B cell (primary cell): ENCODE data around the gene RGS3. TPM values are rescaled to one million over a fixed set of nuclear protein-coding genes. Genes with fewer than 3 reads are reported as not detected.

Experiments used
- ATAC-seq: fragments of 200-7000 bp; cut with Tn5 transposase; one replicate; pipeline ENCODE4 v1.10.0; 2021; ENCODE audit warnings: low read depth, mild to moderate bottlenecking, moderate number of reproducible peaks, moderate library complexity
- CTCF ChIA-PET: fragments of 350-600 bp; sonication (Branson Sonifier 250); formaldehyde crosslinking; loops from one replicate; lab custom pipeline; 2021; ENCODE audit warnings: antibody characterized with exemption, inconsistent platforms; lab: Charles Lee
- POLR2A ChIA-PET: fragments of 350-600 bp; sonication (Branson Sonifier 250); formaldehyde crosslinking; loops from one replicate; lab custom pipeline; 2021; ENCODE audit warnings: antibody characterized with exemption; lab: Charles Lee
- DNase-seq: peaks from one replicate; pipeline ENCODE4 v3.0.0; 2013
- H2AFZ ChIP-seq: 2 replicates; pipeline ENCODE4 v1.6.1; 2012; ENCODE audit warnings: mild to moderate bottlenecking, low read depth, low read length; ENCODE audit not compliant: insufficient read depth, poor library complexity, severe bottlenecking
- H3K27ac ChIP-seq, 2 donors: 1 replicate in 1 of 2; 2 replicates in 1 of 2; pipeline ENCODE4 v1.5.1; 2012 to 2013; ENCODE audit warnings: low read length in 2 of 2, mild to moderate bottlenecking in 2 of 2, moderate library complexity in 1 of 2
- H3K27me3 ChIP-seq, 4 experiments: fragments of 200-600 bp in 1 of 4; sonication (generic) in 1 of 4; replicated peaks in 1 of 4; 1 replicate in 2 of 4; 2 replicates in 2 of 4; pipeline versions ENCODE4 v1.6.1 to v1.7.0; 2013 to 2016; ENCODE audit warnings: low read length in 3 of 4, mild to moderate bottlenecking in 2 of 4, mixed read lengths in 1 of 4, moderate library complexity in 1 of 4; ENCODE audit not compliant: insufficient read depth in 4 of 4, control insufficient read depth in 3 of 4; ENCODE audit errors: control extremely low read depth in 1 of 4
- H3K36me3 ChIP-seq, 2 experiments: replicated peaks in 1 of 2; 1 replicate in 1 of 2; 2 replicates in 1 of 2; pipeline versions ENCODE4 v1.6.1 to v1.7.1; 2013; ENCODE audit warnings: low read length in 1 of 2; ENCODE audit not compliant: insufficient read depth in 2 of 2, control insufficient read depth in 1 of 2; ENCODE audit errors: control extremely low read depth in 1 of 2, extremely low read depth in 1 of 2
- H3K4me1 ChIP-seq, 2 donors: fragments of 200-600 bp in 1 of 2; sonication (generic) in 1 of 2; 1 replicate in 1 of 2; 2 replicates in 1 of 2; pipeline versions ENCODE4 v1.5.1 to v1.6.1; 2013 to 2017; ENCODE audit warnings: low read length in 2 of 2; ENCODE audit not compliant: control insufficient read depth in 2 of 2, insufficient read depth in 2 of 2
- H3K4me2 ChIP-seq: replicated peaks from 2 replicates; pipeline ENCODE3; 2012; ENCODE audit warnings: mild to moderate bottlenecking, low read depth, low read length; ENCODE audit not compliant: poor library complexity, severe bottlenecking
- H3K4me3 ChIP-seq, 5 experiments: fragments of 200-600 bp in 1 of 5; sonication (generic) in 1 of 5; 1 replicate in 3 of 5; 2 replicates in 2 of 5; pipeline versions ENCODE4 v1.5.1 to v1.7.0; 2011 to 2016; ENCODE audit warnings: low read length in 4 of 5, mild to moderate bottlenecking in 4 of 5, low read depth in 2 of 5, control low read depth in 1 of 5, moderate library complexity in 1 of 5; ENCODE audit not compliant: insufficient read depth in 1 of 5; ENCODE audit errors: control extremely low read depth in 1 of 5, extremely low read depth in 1 of 5
- H3K79me2 ChIP-seq: fragments of 200-600 bp; sonication (generic); one replicate; pipeline ENCODE4 v1.6.0; 2016; ENCODE audit warnings: low read length; ENCODE audit not compliant: control insufficient read depth, insufficient read depth
- H3K9ac ChIP-seq: fragments of 200-600 bp; sonication (generic); 2 replicates; pipeline ENCODE4 v1.6.1; 2017; ENCODE audit warnings: mild to moderate bottlenecking, low read length, moderate library complexity
- H3K9me3 ChIP-seq, 3 donors: one replicate each; pipeline versions ENCODE4 v1.6.1 to v1.7.1; 2013; ENCODE audit warnings: low read length in 2 of 3; ENCODE audit not compliant: control insufficient read depth in 2 of 3, insufficient read depth in 1 of 3; ENCODE audit errors: control extremely low read depth in 1 of 3
- H4K20me1 ChIP-seq: 2 replicates; pipeline ENCODE4 v1.6.0; 2012; ENCODE audit warnings: mild to moderate bottlenecking, low read length; ENCODE audit not compliant: insufficient read depth, control insufficient read depth, poor library complexity, severe bottlenecking
- H3K27ac Mint-ChIP-seq: one replicate; pipeline ENCODE4 v1.8.0; 2021; ENCODE audit warnings: mixed read lengths
- H3K27me3 Mint-ChIP-seq: one replicate; pipeline ENCODE4 v1.8.0; 2021; ENCODE audit warnings: mixed read lengths
- H3K4me1 Mint-ChIP-seq: one replicate; pipeline ENCODE4 v1.8.0; 2021; ENCODE audit warnings: mixed read lengths
- H3K4me3 Mint-ChIP-seq: one replicate; pipeline ENCODE4 v1.8.0; 2021; ENCODE audit warnings: mixed read lengths
- H3K9me3 Mint-ChIP-seq: one replicate; pipeline ENCODE4 v1.8.0; 2022; ENCODE audit warnings: mixed read lengths; ENCODE audit not compliant: insufficient read depth
- EZH2 ChIP-seq: IDR thresholded peaks from 2 replicates; pipeline ENCODE4 v1.6.1; 2012; ENCODE audit warnings: borderline replicate concordance, low read depth, mild to moderate bottlenecking, moderate library complexity, low read length; ENCODE audit not compliant: insufficient read depth, poor library complexity, severe bottlenecking
- WGBS: methylation state at CpG from one replicate; pipeline ENCODE4 v1.1.5; 2013; ENCODE audit warnings: missing lambda C conversion rate; ENCODE audit not compliant: insufficient coverage; 5-methylcytosine and 5-hydroxymethylcytosine counted together
- intact Hi-C: fragments of 100-400 bp; cut with micrococcal nuclease; formaldehyde crosslinking; loops from one replicate; pipeline ENCODE4 v1.10.0; 2022
- polyA plus RNA-seq: library from polyadenylated mRNA; depleted of rRNA; stranded (reverse); fragments of >200 nt; gene quantifications from 2 replicates; pipeline ENCODE4 v1.2.3, GENCODE V29; 2012
- total RNA-seq, 2 donors: library from RNA; stranded (reverse); fragments of 120-200 nt in 1 of 2; gene quantifications; 1 replicate in 1 of 2; 2 replicates in 1 of 2; pipeline versions ENCODE4 v1.2.3 to v1.2.4, GENCODE V29; 2013 to 2022
- TF ChIP-seq, protein P1 (sequence below): fragments of 200-600 bp; IDR thresholded peaks from one replicate; pipeline ENCODE4 v1.8.0; 2022; ENCODE audit warnings: antibody characterized with exemption, mild to moderate bottlenecking

The RGS3 gene
- total and polyA plus RNA-seq, 2 donors (not counting 1 experiment from before 2014, with no cell fraction given), result 12.0 to 15.6 TPM

- CTCF ChIA-PET, result interaction anchor here (1.4 to 4.3 kb wide), 2 partner anchors 15 to 52 kb away, joined by 3 to 27 read pairs; no protein-coding TSS in a partner anchor
- peaks cover 19% of the 10 kb centered on the region for H3K4me1 Mint-ChIP-seq
- no peak overlapping the region for H3K27ac ChIP-seq
These were observed 140.2 kb downstream of the RGS3 start for GRCh38 chr9:113603773-113604172.

DNA sequence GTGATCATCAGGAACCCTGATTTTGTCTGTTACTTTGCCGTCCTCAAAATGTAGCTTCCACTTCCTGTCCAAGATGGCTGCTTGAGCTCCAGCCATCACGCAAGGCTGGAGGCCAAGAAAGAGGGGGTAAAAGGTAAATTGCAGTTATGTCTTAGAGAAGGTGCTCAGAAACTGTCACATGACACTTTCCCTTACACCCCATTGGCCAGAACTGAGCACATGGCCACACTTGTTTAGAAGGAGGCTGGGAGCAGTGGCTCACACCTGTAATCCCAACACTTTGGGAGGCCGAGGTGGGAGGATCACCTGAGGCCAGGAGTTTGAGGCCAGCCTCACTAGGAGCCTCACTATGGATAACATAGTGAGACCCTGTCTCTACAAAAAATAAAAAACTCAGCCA, 140.9 kb downstream of the RGS3 start:
- peaks cover 19% of the 10 kb centered on the region for H3K4me1 Mint-ChIP-seq
- H4K20me1 ChIP-seq, result no peaks in the 10 kb centered on the region
- intact Hi-C loops, result no loop called here
- H3K27me3 ChIP-seq, result peaks cover 0 to 4% (median 0%) of the 10 kb centered on the region in 4 experiments
- H3K79me2 ChIP-seq, result no peaks in the 10 kb centered on the region
- H3K4me1 ChIP-seq, result peaks cover 0 to 15% of the 10 kb centered on the region in 2 donors
- no peaks in the 10 kb centered on the region for H3K9me3 Mint-ChIP-seq
- DNase-seq (no peak), ATAC-seq (no peak)
- no peaks in the 10 kb centered on the region for H3K36me3 ChIP-seq
- POLR2A ChIA-PET, result no interaction called here
- H3K9me3 ChIP-seq, result peaks cover 0 to 4% (median 0%) of the 10 kb centered on the region in 3 donors
- no peak overlapping the region for H3K27ac Mint-ChIP-seq
- no peak overlapping the region for H3K9ac ChIP-seq
- H3K4me3 ChIP-seq, result no peak overlapping the region
- no peaks in the 10 kb centered on the region for H3K27me3 Mint-ChIP-seq
- no peak overlapping the region for H2AFZ ChIP-seq
- WGBS, result 70% methylated on average over 2 of the region's 3 CpGs
- no peak overlapping the region for H3K4me3 Mint-ChIP-seq
- no peak overlapping the region for H3K27ac ChIP-seq
- TF ChIP-seq, protein P1, sequence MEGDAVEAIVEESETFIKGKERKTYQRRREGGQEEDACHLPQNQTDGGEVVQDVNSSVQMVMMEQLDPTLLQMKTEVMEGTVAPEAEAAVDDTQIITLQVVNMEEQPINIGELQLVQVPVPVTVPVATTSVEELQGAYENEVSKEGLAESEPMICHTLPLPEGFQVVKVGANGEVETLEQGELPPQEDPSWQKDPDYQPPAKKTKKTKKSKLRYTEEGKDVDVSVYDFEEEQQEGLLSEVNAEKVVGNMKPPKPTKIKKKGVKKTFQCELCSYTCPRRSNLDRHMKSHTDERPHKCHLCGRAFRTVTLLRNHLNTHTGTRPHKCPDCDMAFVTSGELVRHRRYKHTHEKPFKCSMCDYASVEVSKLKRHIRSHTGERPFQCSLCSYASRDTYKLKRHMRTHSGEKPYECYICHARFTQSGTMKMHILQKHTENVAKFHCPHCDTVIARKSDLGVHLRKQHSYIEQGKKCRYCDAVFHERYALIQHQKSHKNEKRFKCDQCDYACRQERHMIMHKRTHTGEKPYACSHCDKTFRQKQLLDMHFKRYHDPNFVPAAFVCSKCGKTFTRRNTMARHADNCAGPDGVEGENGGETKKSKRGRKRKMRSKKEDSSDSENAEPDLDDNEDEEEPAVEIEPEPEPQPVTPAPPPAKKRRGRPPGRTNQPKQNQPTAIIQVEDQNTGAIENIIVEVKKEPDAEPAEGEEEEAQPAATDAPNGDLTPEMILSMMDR, result no peak
- no peak for TF ChIP-seq EZH2
- CTCF ChIA-PET, result interaction anchor here (1.4 to 4.3 kb wide), 2 partner anchors 16 to 51 kb away, joined by 3 to 27 read pairs; no protein-coding TSS in a partner anchor
- no peak overlapping the region for H3K4me2 ChIP-seq

More at GRCh38 chr9:113603773-113604172, 140.2 kb downstream of the RGS3 start:
- Histone ChIP-seq H3K4me2 (no peak overlapping the region), H3K79me2 (no peaks in the 10 kb centered on the region), H3K4me1 (peaks cover 0 to 15% of the 10 kb centered on the region in 2 donors), H4K20me1 (no peaks in the 10 kb centered on the region), H3K36me3 (no peaks in the 10 kb centered on the region), H3K9ac (no peak overlapping the region), H3K4me3 (no peak overlapping the region), H3K9me3 (peaks cover 0 to 4% (median 0%) of the 10 kb centered on the region in 3 donors), H2AFZ (no peak overlapping the region), H3K27me3 (peaks cover 0 to 4% (median 0%) of the 10 kb centered on the region in 4 experiments)
- POLR2A ChIA-PET, result no interaction called here
- TF ChIP-seq, protein P1, result no peak
- no peak for TF ChIP-seq EZH2
- no peak overlapping the region for H3K4me3 Mint-ChIP-seq
- ATAC-seq (no peak), DNase-seq (no peak)
- intact Hi-C loops, result no loop called here
- no peaks in the 10 kb centered on the region for H3K9me3 Mint-ChIP-seq
- WGBS, result 97% methylated on average over 4 of the region's 5 CpGs
- no peaks in the 10 kb centered on the region for H3K27me3 Mint-ChIP-seq
- H3K27ac Mint-ChIP-seq, result no peak overlapping the region
